ENCODE measurements around the gene GRID2.

DNA sequence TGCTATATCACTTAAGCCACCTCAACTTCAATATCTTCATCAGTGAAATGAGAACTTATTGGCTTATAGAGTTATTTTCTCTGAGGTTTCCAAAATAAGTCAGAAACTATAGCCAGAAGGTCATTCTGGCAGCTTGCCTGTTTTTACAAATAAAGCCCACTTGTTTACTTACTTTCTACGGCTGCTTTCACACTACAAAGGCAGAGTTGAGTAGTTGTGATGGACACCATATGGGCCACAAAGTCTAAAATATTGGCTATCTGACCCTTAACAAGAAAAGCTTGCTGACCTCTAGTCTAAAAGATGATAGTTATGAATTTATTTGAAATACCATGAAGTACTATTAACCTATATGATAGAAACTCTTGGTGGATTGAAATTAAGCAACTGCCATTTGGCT, 1457.5 kb downstream of the GRID2 start:
- TF ChIP-seq, protein P1, sequence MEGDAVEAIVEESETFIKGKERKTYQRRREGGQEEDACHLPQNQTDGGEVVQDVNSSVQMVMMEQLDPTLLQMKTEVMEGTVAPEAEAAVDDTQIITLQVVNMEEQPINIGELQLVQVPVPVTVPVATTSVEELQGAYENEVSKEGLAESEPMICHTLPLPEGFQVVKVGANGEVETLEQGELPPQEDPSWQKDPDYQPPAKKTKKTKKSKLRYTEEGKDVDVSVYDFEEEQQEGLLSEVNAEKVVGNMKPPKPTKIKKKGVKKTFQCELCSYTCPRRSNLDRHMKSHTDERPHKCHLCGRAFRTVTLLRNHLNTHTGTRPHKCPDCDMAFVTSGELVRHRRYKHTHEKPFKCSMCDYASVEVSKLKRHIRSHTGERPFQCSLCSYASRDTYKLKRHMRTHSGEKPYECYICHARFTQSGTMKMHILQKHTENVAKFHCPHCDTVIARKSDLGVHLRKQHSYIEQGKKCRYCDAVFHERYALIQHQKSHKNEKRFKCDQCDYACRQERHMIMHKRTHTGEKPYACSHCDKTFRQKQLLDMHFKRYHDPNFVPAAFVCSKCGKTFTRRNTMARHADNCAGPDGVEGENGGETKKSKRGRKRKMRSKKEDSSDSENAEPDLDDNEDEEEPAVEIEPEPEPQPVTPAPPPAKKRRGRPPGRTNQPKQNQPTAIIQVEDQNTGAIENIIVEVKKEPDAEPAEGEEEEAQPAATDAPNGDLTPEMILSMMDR (conservative IDR thresholded peaks at IDR 0.05 in 1 of 2, IDR thresholded peaks at IDR 0.05 in 1 of 2; ENCODE audit: low read depth in 1 of 2, low read length in 2 of 2) = no peak
- no peak for TF ChIP-seq EZH2 (IDR thresholded peaks at IDR 0.05; ENCODE audit: low read length, missing control alignments)

Measured in fibroblast of lung (primary cell).